Psoas muscle (tissue), 8 donors: ENCODE data around the gene BIRC5. TPM values are rescaled to one million over a fixed set of nuclear protein-coding genes. Genes with fewer than 3 reads are reported as not detected.
A peak's percentile ranks its signal among the peaks of the same experiment; 100 is the strongest.

Experiments used
- ATAC-seq, 4 donors: fragments of 200-7000 bp; cut with Tn5 transposase; one replicate each; pipeline ENCODE4 v1.9.1; 2020; ENCODE audit warnings: moderate library complexity in 3 of 4, mild to moderate bottlenecking in 2 of 4
- DNase-seq, 2 donors: peaks; one replicate each; pipeline ENCODE4 v3.0.0-alpha.2; 2020
- H3K27ac ChIP-seq: fragments of 200-600 bp; one replicate; pipeline ENCODE4 v1.8.0; 2022
- H3K27me3 ChIP-seq, 3 donors: fragments of 200-600 bp in 1 of 3; one replicate each; pipeline versions ENCODE4 v1.6.1 to v1.8.0; 2013 to 2022; ENCODE audit warnings: low read length in 2 of 3, mild to moderate bottlenecking in 2 of 3, moderate library complexity in 1 of 3; ENCODE audit not compliant: insufficient read depth in 3 of 3
- H3K36me3 ChIP-seq, 2 donors: fragments of 200-600 bp in 1 of 2; one replicate each; pipeline versions ENCODE4 v1.6.1 to v1.8.0; 2013 to 2022; ENCODE audit warnings: low read depth in 1 of 2, mild to moderate bottlenecking in 1 of 2, moderate library complexity in 1 of 2; ENCODE audit not compliant: insufficient read depth in 1 of 2
- H3K4me1 ChIP-seq: fragments of 200-600 bp; one replicate; pipeline ENCODE4 v1.8.0; 2022
- H3K4me3 ChIP-seq: fragments of 200-600 bp; one replicate; pipeline ENCODE4 v1.8.0; 2022; ENCODE audit warnings: mild to moderate bottlenecking
- H3K9me3 ChIP-seq: fragments of 200-600 bp; one replicate; pipeline ENCODE4 v1.8.0; 2022
- WGBS, 3 donors: extraction: QIAGEN DNeasy Blood & Tissue Kit; methylation state at CpG; one replicate each; pipeline versions ENCODE4 v1.1.6 to v1.1.7; 2013; 5-methylcytosine and 5-hydroxymethylcytosine counted together
- intact Hi-C, 2 donors: fragments of 100-400 bp; cut with DNase I; formaldehyde crosslinking; loops; one replicate each; pipeline versions ENCODE4 v1.11.0 to v1.14.2; 2022
- polyA plus RNA-seq, 3 donors: library from polyadenylated mRNA; stranded (reverse); fragments of 200-250 nt; gene quantifications; one replicate each; pipeline ENCODE4 v1.2.3, GENCODE V29; 2013
- total RNA-seq, 4 donors: library from RNA; stranded (reverse); fragmentation: NEBNext Ultra II Directional in 2 of 4; extraction: Animal tissue kit (Norgen Biotek cat#: 25700) in 2 of 4; gene quantifications; one replicate each; pipeline versions ENCODE4 v1.2.1 to v1.2.4, GENCODE V29; 2021 to 2023
- TF ChIP-seq, protein P1 (sequence below): fragments of 200-600 bp; IDR thresholded peaks from one replicate; pipeline ENCODE4 v1.8.0; 2022; ENCODE audit warnings: antibody characterized with exemption
- donor health status: healthy with polysubstance abuse.
- donor health status: DM: no; HTN: no; CAD: no; lungs with moderate emphysema.
- donor health status: Bipolar disorder and iron deficiency.
- donor health status: healthy.
- donor health status: DM: yes; HTN: yes; CAD: no.
- donor health status: DM: no; HTN: no; CAD: no.
- donor health status: DM: no; HTN: no; CAD: no.
- donor health status: DM: yes; HTN: yes; CAD: no.

The BIRC5 gene
- total and polyA plus RNA-seq, 7 donors: 0.06 to 0.96 (median 0.23) TPM; not detected in 2

DNA sequence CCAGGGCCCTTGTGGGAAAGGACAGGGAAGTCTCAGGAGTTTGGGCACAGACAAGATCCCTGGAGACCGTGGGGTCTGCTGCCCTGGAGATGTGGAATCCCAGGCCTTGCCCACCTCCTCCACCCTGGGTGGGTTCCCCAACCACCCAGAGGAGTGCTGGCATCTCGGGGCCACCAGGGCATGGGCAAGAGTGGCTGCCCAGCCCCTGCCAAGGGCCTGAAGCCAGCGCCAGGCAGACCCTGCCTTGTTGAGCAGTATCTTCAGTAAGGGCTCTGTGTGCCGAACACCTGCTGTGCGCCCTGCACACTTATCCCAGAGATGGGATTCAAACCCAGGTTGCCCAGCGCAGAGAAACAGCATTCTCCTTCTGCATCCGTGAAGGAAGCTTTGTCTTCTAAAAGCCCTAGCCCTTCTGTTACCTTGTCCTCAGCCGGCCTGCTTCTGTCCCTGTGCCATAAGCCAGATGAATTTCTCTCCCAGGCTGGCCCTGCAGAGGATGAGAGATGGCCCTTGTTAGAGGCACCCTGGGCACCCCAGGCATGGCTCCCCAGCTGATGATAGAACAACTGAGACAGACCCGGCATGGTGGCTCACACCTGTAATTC lies 49.8 kb downstream of the BIRC5 start:
- no peak for DNase-seq
- intact Hi-C loops: no loop called here
- 91 to 97% (median 92%) methylated on average over 9 of the region's 9 CpGs for WGBS, 3 donors

DNA sequence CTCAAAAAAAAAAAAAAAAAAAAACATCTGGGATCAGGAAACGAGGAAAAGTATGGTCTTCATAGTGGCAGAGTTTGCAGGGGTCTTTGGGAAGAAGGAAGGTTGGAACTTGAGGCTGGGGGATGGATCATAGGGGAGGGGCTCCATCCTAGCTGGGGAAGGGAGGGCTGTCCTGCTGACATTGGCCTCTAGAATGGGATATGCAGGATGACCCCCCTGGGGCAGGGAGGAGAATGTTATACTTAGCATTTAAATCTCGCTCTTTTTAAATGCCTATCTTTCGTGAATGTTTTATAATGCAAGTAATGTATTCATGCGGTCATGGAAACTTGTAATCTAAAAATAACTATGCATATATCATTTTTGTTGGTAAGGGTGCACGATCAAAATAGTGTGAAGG lies 50.5 kb downstream of the BIRC5 start:
- H3K36me3 ChIP-seq: no peaks in the 10 kb centered on the region
- peaks cover 12% of the 10 kb centered on the region for H3K4me1 ChIP-seq
- no peaks in the 10 kb centered on the region for H3K9me3 ChIP-seq
- intact Hi-C loops: no loop called here
- H3K27me3 ChIP-seq: peaks cover 0 to 7% (median 3%) of the 10 kb centered on the region in 3 donors
- TF ChIP-seq, protein P1, sequence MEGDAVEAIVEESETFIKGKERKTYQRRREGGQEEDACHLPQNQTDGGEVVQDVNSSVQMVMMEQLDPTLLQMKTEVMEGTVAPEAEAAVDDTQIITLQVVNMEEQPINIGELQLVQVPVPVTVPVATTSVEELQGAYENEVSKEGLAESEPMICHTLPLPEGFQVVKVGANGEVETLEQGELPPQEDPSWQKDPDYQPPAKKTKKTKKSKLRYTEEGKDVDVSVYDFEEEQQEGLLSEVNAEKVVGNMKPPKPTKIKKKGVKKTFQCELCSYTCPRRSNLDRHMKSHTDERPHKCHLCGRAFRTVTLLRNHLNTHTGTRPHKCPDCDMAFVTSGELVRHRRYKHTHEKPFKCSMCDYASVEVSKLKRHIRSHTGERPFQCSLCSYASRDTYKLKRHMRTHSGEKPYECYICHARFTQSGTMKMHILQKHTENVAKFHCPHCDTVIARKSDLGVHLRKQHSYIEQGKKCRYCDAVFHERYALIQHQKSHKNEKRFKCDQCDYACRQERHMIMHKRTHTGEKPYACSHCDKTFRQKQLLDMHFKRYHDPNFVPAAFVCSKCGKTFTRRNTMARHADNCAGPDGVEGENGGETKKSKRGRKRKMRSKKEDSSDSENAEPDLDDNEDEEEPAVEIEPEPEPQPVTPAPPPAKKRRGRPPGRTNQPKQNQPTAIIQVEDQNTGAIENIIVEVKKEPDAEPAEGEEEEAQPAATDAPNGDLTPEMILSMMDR: no peak
- DNase-seq (no peak), ATAC-seq (no peak)
- H3K27ac ChIP-seq: no peak overlapping the region
- H3K4me3 ChIP-seq: no peak overlapping the region
- 75 to 83% (median 82%) methylated on average over 5 of the region's 5 CpGs for WGBS, 3 donors

More for the DNA sequence above, 49.8 kb downstream of the BIRC5 start:
- Histone ChIP-seq H3K27ac (no peak overlapping the region), H3K9me3 (no peaks in the 10 kb centered on the region), H3K4me3 (no peak overlapping the region), H3K36me3 (no peaks in the 10 kb centered on the region), H3K27me3 (peaks cover 0 to 3% (median 0%) of the 10 kb centered on the region in 3 donors), H3K4me1 (peaks cover 12% of the 10 kb centered on the region)
- TF ChIP-seq, protein P1: no peak
- no peak for ATAC-seq

DNA sequence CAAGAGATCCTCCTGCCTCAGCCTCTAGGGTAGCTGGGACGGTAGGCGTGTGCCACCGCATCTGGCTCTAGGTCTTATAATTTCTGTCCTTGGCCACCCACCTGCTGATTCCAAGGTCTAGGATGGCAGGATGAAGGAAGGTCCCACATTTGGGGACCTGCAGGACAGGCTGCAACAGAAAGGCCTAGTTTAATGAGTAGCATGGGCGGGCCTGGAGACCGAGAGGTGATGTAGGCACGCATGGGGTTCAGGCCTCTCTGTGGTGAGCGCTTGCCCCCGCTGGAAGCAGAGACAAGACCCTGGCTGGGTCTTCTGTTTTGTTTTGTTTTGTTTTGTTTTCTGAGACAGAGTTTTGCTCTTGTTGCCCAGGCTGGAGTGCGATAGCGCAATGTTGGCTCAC lies 51.1 kb downstream of the BIRC5 start:
- no peak for ATAC-seq
- TF ChIP-seq, protein P1: no peak
- 89 to 97% (median 90%) methylated on average over 10 of the region's 10 CpGs for WGBS, 3 donors
- Histone ChIP-seq H3K27me3 (peaks cover 0 to 8% (median 8%) of the 10 kb centered on the region in 3 donors), H3K9me3 (no peaks in the 10 kb centered on the region), H3K36me3 (no peaks in the 10 kb centered on the region), H3K27ac (peak overlapping the region; percentile 13), H3K4me1 (peaks cover 12% of the 10 kb centered on the region), H3K4me3 (no peak overlapping the region)
- intact Hi-C loops: no loop called here
- no peak for DNase-seq

DNA sequence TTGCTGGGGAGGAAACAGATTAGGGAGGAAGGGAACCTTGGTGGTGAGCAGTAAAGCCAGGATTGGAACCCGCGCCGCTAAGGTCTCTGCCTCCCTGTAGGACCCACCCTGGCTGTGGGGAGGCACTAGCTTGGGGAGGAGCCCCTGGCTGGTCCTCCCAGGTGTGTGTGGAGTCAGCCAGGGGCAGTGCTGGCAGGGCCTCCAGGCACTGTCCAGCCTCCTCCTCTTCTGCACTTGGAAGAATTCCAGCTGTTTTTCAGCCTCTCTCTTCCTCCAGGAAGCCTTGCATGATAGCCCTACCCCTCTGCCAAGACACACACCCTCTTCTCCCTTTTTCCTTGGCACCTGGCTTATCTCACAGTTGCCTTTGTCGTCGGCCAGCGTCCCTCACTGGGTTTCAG lies 52.2 kb downstream of the BIRC5 start:
- no peaks in the 10 kb centered on the region for H3K9me3 ChIP-seq
- peaks cover 0 to 18% (median 10%) of the 10 kb centered on the region in 3 donors for H3K27me3 ChIP-seq
- DNase-seq: no peak
- H3K4me1 ChIP-seq: peaks cover 12% of the 10 kb centered on the region
- no peaks in the 10 kb centered on the region for H3K36me3 ChIP-seq
- no peak for ATAC-seq
- TF ChIP-seq, protein P1: no peak
- no peak overlapping the region for H3K4me3 ChIP-seq
- WGBS, 3 donors: 68 to 89% (median 78%) methylated on average over 6 of the region's 6 CpGs
- intact Hi-C loops: no loop called here
- H3K27ac ChIP-seq: no peak overlapping the region

DNA sequence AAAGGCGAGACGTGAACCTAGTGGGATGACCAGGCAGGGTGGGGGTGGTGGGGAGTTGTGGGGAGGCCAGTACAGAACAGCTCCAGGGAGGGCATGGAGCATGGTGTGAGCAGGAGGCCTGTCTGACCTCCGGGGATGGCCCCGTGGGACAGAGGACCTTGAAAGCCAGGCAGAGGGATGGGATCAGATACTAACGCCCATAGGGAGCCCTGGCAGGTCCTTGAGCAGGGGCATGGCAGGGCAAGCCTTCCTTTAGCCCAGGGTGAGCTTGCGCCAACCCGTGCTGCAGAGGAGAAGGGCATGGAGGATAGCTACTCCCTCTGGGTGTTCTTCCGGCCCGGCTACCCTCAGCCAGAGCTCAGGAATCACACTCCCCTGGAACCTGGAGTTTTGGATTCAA lies 52.7 kb downstream of the BIRC5 start:
- TF ChIP-seq, protein P1: no peak
- DNase-seq: no peak
- Histone ChIP-seq H3K36me3 (no peaks in the 10 kb centered on the region), H3K9me3 (no peaks in the 10 kb centered on the region), H3K4me3 (no peak overlapping the region), H3K27me3 (peaks cover 0 to 21% (median 10%) of the 10 kb centered on the region in 3 donors), H3K27ac (no peak overlapping the region), H3K4me1 (peaks cover 12% of the 10 kb centered on the region)
- intact Hi-C loops: no loop called here
- no peak for ATAC-seq
- WGBS, 3 donors: 77 to 83% (median 77%) methylated on average over 9 of the region's 9 CpGs
